Activated T-helper 9 cell treated with anti-CD3 and anti-CD28 coated beads, Interleukin-2, amount 50 U/mL, for 16 hours (primary cell): ENCODE results near the gene UNG.

ENCODE experiments used
- DNase-seq: peaks from one replicate; pipeline ENCODE4 v3.0.0-alpha.2; 2020; ENCODE audit warnings: low read depth

Gene UNG

DNA sequence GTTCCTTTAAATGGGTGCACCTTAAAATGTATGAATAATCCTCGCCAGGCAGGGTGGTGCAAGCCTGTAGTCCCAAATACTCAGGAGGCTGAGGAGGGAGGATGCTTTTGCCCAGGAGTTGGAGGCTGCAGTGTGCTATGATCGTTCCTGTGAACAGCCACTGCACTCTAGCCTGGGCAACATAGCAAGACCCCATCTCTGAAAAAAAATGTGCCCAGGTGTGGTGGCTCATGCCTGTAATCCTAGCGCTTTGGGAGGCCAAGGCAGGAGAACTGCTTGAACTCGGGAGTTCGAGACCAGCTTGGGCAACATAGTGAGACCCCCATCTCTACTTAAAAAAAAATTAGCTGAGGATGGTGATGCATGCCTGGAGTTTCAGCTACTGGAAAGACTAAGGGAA lies 58.6 kb downstream of the UNG start:
- no peak for DNase-seq

DNA sequence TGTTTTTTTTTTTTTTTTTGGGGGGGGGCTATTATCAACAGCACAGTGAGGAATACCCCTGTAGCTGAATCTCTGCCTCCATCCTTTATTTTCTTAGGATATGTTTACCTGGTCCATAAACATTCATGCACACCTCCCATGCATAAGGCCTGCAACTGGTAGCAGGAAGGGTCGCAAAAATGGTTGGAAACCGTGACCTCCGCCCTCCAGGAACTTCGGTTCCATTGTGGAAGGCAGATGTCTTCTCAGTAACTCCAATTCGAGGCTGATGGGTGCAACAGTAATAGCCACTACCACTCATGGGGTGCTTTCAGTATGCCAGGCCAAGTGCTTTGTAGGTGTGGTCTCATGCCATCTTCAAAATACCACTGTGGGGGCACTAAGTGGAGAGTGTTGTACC lies 59.2 kb downstream of the UNG start:
- DNase-seq: no peak

DNA sequence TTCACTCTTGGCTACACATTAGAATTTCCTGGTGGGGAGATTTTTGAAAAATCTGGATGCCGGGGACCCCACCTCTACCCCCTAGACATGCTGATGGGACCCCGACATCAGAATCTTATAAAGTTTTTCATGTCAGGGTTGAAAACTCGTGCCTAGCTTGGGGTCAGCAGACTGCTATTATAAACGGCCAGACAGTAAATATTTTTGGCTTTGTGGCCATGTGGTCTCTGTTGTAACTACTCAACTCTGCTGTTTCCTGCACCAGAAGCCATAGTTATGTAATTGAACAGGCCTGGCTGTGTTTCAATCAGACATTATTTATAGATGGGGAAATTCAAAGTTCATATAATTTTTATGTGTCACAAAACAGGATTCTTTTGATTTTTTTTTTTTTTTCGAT lies 60.6 kb downstream of the UNG start:
- DNase-seq: no peak

DNA sequence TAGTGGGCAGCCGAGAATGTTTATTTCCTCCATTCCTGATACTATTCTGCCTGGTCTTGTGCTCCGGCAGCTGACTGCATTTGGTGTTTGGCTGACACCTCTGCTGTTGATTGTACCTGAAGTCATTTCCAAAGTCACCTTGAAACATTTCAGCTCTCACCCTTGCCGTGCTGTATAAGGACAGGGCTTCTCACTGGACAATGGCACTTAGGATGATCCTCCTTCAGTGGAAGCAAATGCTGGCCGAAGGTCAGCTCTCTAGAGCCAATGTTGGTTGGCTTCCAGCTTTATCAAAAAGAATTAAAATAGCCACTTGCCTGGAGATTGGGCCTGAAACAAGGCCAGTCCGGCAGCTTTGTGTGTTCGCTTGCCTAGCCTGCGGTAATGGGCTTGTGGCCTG lies 63.0 kb downstream of the UNG start:
- DNase-seq: no peak
